CD14-positive monocyte (primary cell): Measurements from ENCODE around the gene SNAP29. TPM values are rescaled to one million over a fixed set of nuclear protein-coding genes. Genes with fewer than 3 reads are reported as not detected.
"Not testable (repeated sequence)": the region's sequence is repeated elsewhere in the genome, so short reads cannot be mapped to it uniquely, and the experiment has no call there.

Experiments used
- DNase-seq, 3 donors: peaks; one replicate each; pipeline ENCODE4 v3.0.0-alpha.2; 2011 to 2022
- H2AFZ ChIP-seq: 2 replicates; pipeline ENCODE4 v1.6.0; 2012; ENCODE audit warnings: mild to moderate bottlenecking, low read depth, low read length, inconsistent platforms; ENCODE audit not compliant: insufficient read depth, poor library complexity, severe bottlenecking
- H3K27ac ChIP-seq, 2 donors: 1 replicate in 1 of 2; 2 replicates in 1 of 2; pipeline ENCODE4 v1.5.1; 2012 to 2013; ENCODE audit warnings: low read length in 2 of 2, control low read depth in 1 of 2, inconsistent platforms in 1 of 2, low read depth in 1 of 2, mild to moderate bottlenecking in 1 of 2
- H3K27me3 ChIP-seq, 2 donors: one replicate each; pipeline versions ENCODE4 v1.6.0 to v1.6.1; 2011 to 2013; ENCODE audit warnings: low read length in 2 of 2; ENCODE audit not compliant: control insufficient read depth in 2 of 2, insufficient read depth in 2 of 2
- H3K36me3 ChIP-seq, 2 donors: replicated peaks in 1 of 2; 1 replicate in 1 of 2; 2 replicates in 1 of 2; pipeline versions ENCODE4 v1.5.1 to v1.6.1; 2012 to 2013; ENCODE audit warnings: low read length in 2 of 2, control low read depth in 1 of 2, inconsistent platforms in 1 of 2, mild to moderate bottlenecking in 1 of 2; ENCODE audit not compliant: insufficient read depth in 2 of 2, control insufficient read depth in 1 of 2
- H3K4me1 ChIP-seq, 2 donors: 1 replicate in 1 of 2; 2 replicates in 1 of 2; pipeline versions ENCODE4 v1.5.1 to v1.6.1; 2012 to 2013; ENCODE audit warnings: low read length in 2 of 2, control low read depth in 1 of 2, inconsistent platforms in 1 of 2, mild to moderate bottlenecking in 1 of 2, moderate library complexity in 1 of 2; ENCODE audit not compliant: insufficient read depth in 2 of 2, control insufficient read depth in 1 of 2
- H3K4me2 ChIP-seq: replicated peaks from 2 replicates; pipeline ENCODE3; 2012; ENCODE audit warnings: low read length, moderate library complexity, mild to moderate bottlenecking; ENCODE audit not compliant: poor library complexity, severe bottlenecking; ENCODE audit errors: extremely low read depth
- H3K4me3 ChIP-seq, 3 experiments: fragments of 200-600 bp in 1 of 3; sonication (generic) in 1 of 3; replicated peaks in 1 of 3; 1 replicate in 2 of 3; 2 replicates in 1 of 3; pipeline ENCODE4 v1.5.1; 2011 to 2013; ENCODE audit warnings: low read length in 3 of 3, mild to moderate bottlenecking in 3 of 3, control low read depth in 2 of 3, low read depth in 2 of 3, inconsistent platforms in 1 of 3, moderate library complexity in 1 of 3
- H3K79me2 ChIP-seq: 2 replicates; pipeline ENCODE4 v1.6.0; 2012; ENCODE audit warnings: mild to moderate bottlenecking, control low read depth, inconsistent platforms, low read length, moderate library complexity; ENCODE audit not compliant: insufficient read depth
- H3K9ac ChIP-seq: 2 replicates; pipeline ENCODE4 v1.6.0; 2017; ENCODE audit warnings: low read length, mild to moderate bottlenecking; ENCODE audit not compliant: insufficient read depth, poor library complexity, severe bottlenecking
- H3K9me3 ChIP-seq, 2 donors: replicated peaks in 1 of 2; 1 replicate in 1 of 2; 2 replicates in 1 of 2; pipeline versions ENCODE4 v1.5.1 to v1.6.1; 2012 to 2013; ENCODE audit warnings: low read length in 2 of 2, control low read depth in 1 of 2; ENCODE audit not compliant: control insufficient read depth in 1 of 2, insufficient read depth in 1 of 2
- H4K20me1 ChIP-seq: 2 replicates; pipeline ENCODE4 v1.6.0; 2012; ENCODE audit warnings: mild to moderate bottlenecking, low read length, control low read depth, moderate library complexity; ENCODE audit not compliant: insufficient read depth
- H3K27ac Mint-ChIP-seq, 7 donors: one replicate each; pipeline ENCODE4 v1.8.0; 2020; ENCODE audit warnings: mild to moderate bottlenecking in 7 of 7, mixed read lengths in 7 of 7, moderate library complexity in 6 of 7, inconsistent platforms in 2 of 7
- H3K27me3 Mint-ChIP-seq, 3 donors: one replicate each; pipeline ENCODE4 v1.8.0; 2021 to 2022; ENCODE audit warnings: low read depth in 3 of 3, mild to moderate bottlenecking in 3 of 3, mixed read lengths in 3 of 3, moderate library complexity in 3 of 3, inconsistent platforms in 1 of 3
- H3K36me3 Mint-ChIP-seq, 2 donors: one replicate each; pipeline ENCODE4 v1.8.0; 2020; ENCODE audit warnings: mixed read lengths in 2 of 2, inconsistent platforms in 1 of 2, mild to moderate bottlenecking in 1 of 2
- H3K4me1 Mint-ChIP-seq: one replicate; pipeline ENCODE4 v1.8.0; 2020; ENCODE audit warnings: mild to moderate bottlenecking, mixed read lengths
- H3K4me3 Mint-ChIP-seq, 2 donors: one replicate each; pipeline ENCODE4 v1.8.0; 2020; ENCODE audit warnings: mild to moderate bottlenecking in 2 of 2, mixed read lengths in 2 of 2, moderate library complexity in 1 of 2
- H3K9me3 Mint-ChIP-seq, 7 donors: one replicate each; pipeline ENCODE4 v1.8.0; 2020 to 2022; ENCODE audit warnings: mixed read lengths in 7 of 7, mild to moderate bottlenecking in 6 of 7, moderate library complexity in 6 of 7, inconsistent platforms in 2 of 7
- WGBS: methylation state at CpG from one replicate; pipeline ENCODE4 v1.1.5; 2013; ENCODE audit warnings: missing lambda C conversion rate; ENCODE audit not compliant: insufficient coverage; 5-methylcytosine and 5-hydroxymethylcytosine counted together
- intact Hi-C, 2 donors: fragments of 100-400 bp; cut with micrococcal nuclease; formaldehyde crosslinking; loops; one replicate each; pipeline versions ENCODE4 v1.15.0 to v1.15.1; 2023
- polyA plus RNA-seq, 3 donors: library from polyadenylated mRNA; depleted of rRNA in 1 of 3; unstranded in 2 of 3; stranded (reverse) in 1 of 3; fragments of 300-500 nt in 2 of 3; fragments of >200 nt in 1 of 3; fragmentation: Illumina TruSeq in 2 of 3; gene quantifications; 1 replicate in 2 of 3; 2 replicates in 1 of 3; pipeline ENCODE4 v1.2.3, GENCODE V29; 2012 to 2021
- TF ChIP-seq, protein P1 (sequence below): fragments of 200-600 bp; IDR thresholded peaks from one replicate; pipeline ENCODE4 v1.8.0; 2022; ENCODE audit warnings: antibody characterized with exemption, mild to moderate bottlenecking

SNAP29 gene
- polyA plus RNA-seq, 3 donors = 22.3 to 32.8 (median 28.9) TPM

DNA sequence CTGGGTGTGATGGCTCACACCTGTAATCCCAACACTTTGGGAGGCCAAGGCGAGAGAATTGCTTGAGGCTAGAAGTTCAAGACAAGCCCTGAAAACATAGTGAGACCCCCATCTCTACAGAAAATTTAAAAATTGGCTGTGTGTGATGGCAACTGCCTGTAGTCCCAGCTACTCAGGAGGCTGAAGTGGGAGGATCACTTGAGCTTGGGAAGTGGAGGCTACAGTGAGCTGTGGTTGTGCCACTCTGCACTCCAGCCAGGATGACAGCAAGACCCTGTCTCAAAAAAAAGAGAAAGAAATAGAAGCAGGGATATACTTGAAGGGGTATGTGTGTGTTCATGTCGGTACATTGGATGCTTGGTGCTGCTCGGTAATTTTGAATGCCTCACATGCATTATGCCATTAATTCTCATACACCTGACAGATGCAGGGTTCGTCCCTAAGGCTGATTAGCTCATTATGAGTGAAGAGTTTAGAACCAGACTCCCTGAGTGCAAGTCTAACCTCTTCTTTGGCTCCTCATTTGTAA, 72.4 kb downstream of the SNAP29 start:
- Histone ChIP-seq H3K9ac (no peak overlapping the region), H3K27me3 (no peaks in the 10 kb centered on the region), H3K36me3 (peaks cover 13 to 34% of the 10 kb centered on the region in 2 donors), H3K27ac (no peak overlapping the region), H3K4me1 (peaks cover 7 to 12% of the 10 kb centered on the region in 2 donors), H3K9me3 (no peaks in the 10 kb centered on the region), H2AFZ (no peak overlapping the region), H3K4me2 (no peak overlapping the region), H3K79me2 (peaks cover 98% of the 10 kb centered on the region), H4K20me1 (peaks cover 100% of the 10 kb centered on the region), H3K4me3 (no peak overlapping the region)
- H3K36me3 Mint-ChIP-seq = peaks cover 20 to 34% of the 10 kb centered on the region in 2 donors
- intact Hi-C loops = no loop called here
- no peak for DNase-seq
- no peaks in the 10 kb centered on the region for H3K9me3 Mint-ChIP-seq
- H3K27ac Mint-ChIP-seq = peak overlapping the region in 3 of 7 donors; percentile 63 to 83 (median 78)
- WGBS = no CpG with 5 or more reads among the region's 4 CpGs
- peaks cover 0 to 2% (median 1%) of the 10 kb centered on the region in 3 donors for H3K27me3 Mint-ChIP-seq
- TF ChIP-seq, protein P1, sequence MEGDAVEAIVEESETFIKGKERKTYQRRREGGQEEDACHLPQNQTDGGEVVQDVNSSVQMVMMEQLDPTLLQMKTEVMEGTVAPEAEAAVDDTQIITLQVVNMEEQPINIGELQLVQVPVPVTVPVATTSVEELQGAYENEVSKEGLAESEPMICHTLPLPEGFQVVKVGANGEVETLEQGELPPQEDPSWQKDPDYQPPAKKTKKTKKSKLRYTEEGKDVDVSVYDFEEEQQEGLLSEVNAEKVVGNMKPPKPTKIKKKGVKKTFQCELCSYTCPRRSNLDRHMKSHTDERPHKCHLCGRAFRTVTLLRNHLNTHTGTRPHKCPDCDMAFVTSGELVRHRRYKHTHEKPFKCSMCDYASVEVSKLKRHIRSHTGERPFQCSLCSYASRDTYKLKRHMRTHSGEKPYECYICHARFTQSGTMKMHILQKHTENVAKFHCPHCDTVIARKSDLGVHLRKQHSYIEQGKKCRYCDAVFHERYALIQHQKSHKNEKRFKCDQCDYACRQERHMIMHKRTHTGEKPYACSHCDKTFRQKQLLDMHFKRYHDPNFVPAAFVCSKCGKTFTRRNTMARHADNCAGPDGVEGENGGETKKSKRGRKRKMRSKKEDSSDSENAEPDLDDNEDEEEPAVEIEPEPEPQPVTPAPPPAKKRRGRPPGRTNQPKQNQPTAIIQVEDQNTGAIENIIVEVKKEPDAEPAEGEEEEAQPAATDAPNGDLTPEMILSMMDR = no peak
- no peak overlapping the region for H3K4me3 Mint-ChIP-seq
- H3K4me1 Mint-ChIP-seq = peaks cover 33% of the 10 kb centered on the region

DNA sequence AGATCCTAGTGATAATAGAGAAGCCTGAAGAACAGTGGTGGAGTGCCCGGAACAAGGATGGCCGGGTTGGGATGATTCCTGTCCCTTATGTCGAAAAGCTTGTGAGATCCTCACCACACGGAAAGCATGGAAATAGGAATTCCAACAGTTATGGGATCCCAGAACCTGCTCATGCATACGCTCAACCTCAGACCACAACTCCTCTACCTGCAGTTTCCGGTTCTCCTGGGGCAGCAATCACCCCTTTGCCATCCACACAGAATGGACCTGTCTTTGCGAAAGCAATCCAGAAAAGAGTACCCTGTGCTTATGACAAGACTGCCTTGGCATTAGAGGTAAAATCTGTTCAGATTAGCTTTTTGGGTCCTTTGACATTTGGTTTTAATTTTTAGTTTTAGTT, 75.1 kb downstream of the SNAP29 start:
- Histone ChIP-seq H3K4me1 (peaks cover 0 to 5% of the 10 kb centered on the region in 2 donors), H3K4me2 (no peak overlapping the region), H3K9ac (no peak overlapping the region), H2AFZ (no peak overlapping the region), H3K27me3 (no peaks in the 10 kb centered on the region), H3K36me3 (peaks cover 22 to 59% of the 10 kb centered on the region in 2 donors), H4K20me1 (peaks cover 100% of the 10 kb centered on the region), H3K4me3 (no peak overlapping the region), H3K79me2 (peaks cover 98% of the 10 kb centered on the region), H3K27ac (no peak overlapping the region), H3K9me3 (no peaks in the 10 kb centered on the region)
- peaks cover 0 to 2% (median 1%) of the 10 kb centered on the region in 3 donors for H3K27me3 Mint-ChIP-seq
- H3K36me3 Mint-ChIP-seq = peaks cover 35 to 55% of the 10 kb centered on the region in 2 donors
- H3K9me3 Mint-ChIP-seq = no peaks in the 10 kb centered on the region
- DNase-seq = no peak
- TF ChIP-seq, protein P1 = no peak
- WGBS = 98% methylated on average over 6 of the region's 7 CpGs
- peak overlapping the region in 2 of 7 donors; percentile 0 to 61 for H3K27ac Mint-ChIP-seq
- H3K4me3 Mint-ChIP-seq = no peak overlapping the region
- peaks cover 27% of the 10 kb centered on the region for H3K4me1 Mint-ChIP-seq
- intact Hi-C loops = no loop called here

DNA sequence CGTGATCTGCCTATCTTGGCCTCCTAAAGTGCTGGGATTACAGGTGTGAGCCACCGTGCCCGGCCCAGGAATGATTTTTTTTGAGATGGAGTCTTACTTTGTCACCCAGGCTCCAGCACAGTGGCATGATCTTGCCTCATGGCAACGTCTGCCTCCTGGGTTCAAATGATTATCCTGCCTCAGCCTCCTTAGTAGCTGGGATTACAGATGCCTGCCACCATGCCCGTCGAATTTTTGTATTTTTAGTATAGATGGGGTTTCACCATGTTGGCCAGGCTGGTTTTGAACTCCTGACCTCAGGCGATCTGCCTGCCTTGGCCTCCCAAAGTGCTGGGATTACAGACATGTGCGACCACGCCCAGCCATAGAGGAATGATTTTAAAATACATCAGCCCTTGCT, 76.2 kb downstream of the SNAP29 start:
- H3K9me3 Mint-ChIP-seq, H3K4me1 ChIP-seq, intact Hi-C loops, H3K9me3 ChIP-seq, H3K4me2 ChIP-seq, H3K27me3 ChIP-seq, H3K27ac ChIP-seq, DNase-seq, H3K9ac ChIP-seq, H3K27me3 Mint-ChIP-seq, H2AFZ ChIP-seq, H3K4me3 ChIP-seq, H3K4me3 Mint-ChIP-seq: not testable (repeated sequence)
- H4K20me1 ChIP-seq = peaks cover 100% of the 10 kb centered on the region
- peaks cover 22% of the 10 kb centered on the region for H3K4me1 Mint-ChIP-seq
- H3K36me3 Mint-ChIP-seq = peaks cover 40 to 60% of the 10 kb centered on the region in 2 donors
- peak overlapping the region in 2 of 7 donors; percentile 53 to 55 for H3K27ac Mint-ChIP-seq
- H3K79me2 ChIP-seq = peaks cover 99% of the 10 kb centered on the region
- 95% methylated on average over 5 of the region's 9 CpGs for WGBS
- peaks cover 22 to 60% of the 10 kb centered on the region in 2 donors for H3K36me3 ChIP-seq
